DOHH2 (cell line): ENCODE results near the gene TTC28.

Experiments
- H3F3A ChIP-seq: fragments of 200-600 bp; sonication (generic), shearing (Covaris generic); 2 replicates; pipeline ENCODE4 v1.6.0; 2016; ENCODE audit warnings: antibody characterized with exemption, mild to moderate bottlenecking; ENCODE audit not compliant: control insufficient read depth, insufficient read depth
- H3K27ac ChIP-seq: fragments of 200-600 bp; sonication (generic); 2 replicates; pipeline ENCODE4 v1.5.1; 2014; ENCODE audit warnings: low read depth, mild to moderate bottlenecking, low read length, moderate library complexity
- H3K27me3 ChIP-seq: fragments of 200-600 bp; sonication (generic); 2 replicates; pipeline ENCODE4 v1.6.1; 2014; ENCODE audit warnings: mild to moderate bottlenecking, low read length, mixed read lengths; ENCODE audit not compliant: control insufficient read depth
- H3K36me3 ChIP-seq: fragments of 200-600 bp; sonication (generic); 2 replicates; pipeline ENCODE4 v1.6.1; 2014; ENCODE audit warnings: mild to moderate bottlenecking, low read length, moderate library complexity, mixed read lengths; ENCODE audit not compliant: control insufficient read depth
- H3K4me1 ChIP-seq: fragments of 200-600 bp; sonication (generic); 2 replicates; pipeline ENCODE4 v1.6.1; 2014; ENCODE audit warnings: mild to moderate bottlenecking, low read length, mixed read lengths; ENCODE audit not compliant: control insufficient read depth
- H3K4me2 ChIP-seq: fragments of 200-600 bp; sonication (generic); 2 replicates; pipeline ENCODE4 v1.6.0; 2014; ENCODE audit warnings: mild to moderate bottlenecking, low read length, moderate library complexity
- H3K4me3 ChIP-seq: fragments of 200-600 bp; sonication (generic); 2 replicates; pipeline ENCODE4 v1.5.1; 2014; ENCODE audit warnings: mild to moderate bottlenecking, low read length, mixed read lengths
- H3K79me2 ChIP-seq: fragments of 200-600 bp; sonication (generic); 2 replicates; pipeline ENCODE4 v1.6.1; 2014; ENCODE audit warnings: mild to moderate bottlenecking, low read length, mixed read lengths; ENCODE audit not compliant: control insufficient read depth
- H3K9me2 ChIP-seq: fragments of 200-600 bp; sonication (generic); replicated peaks from 2 replicates; pipeline ENCODE4 v1.6.1; 2014; ENCODE audit warnings: mild to moderate bottlenecking, low read length, mixed read lengths; ENCODE audit not compliant: control insufficient read depth
- H3K9me3 ChIP-seq: fragments of 200-600 bp; sonication (generic); 2 replicates; pipeline ENCODE4 v1.6.1; 2014; ENCODE audit warnings: antibody characterized with exemption, low read length, mixed read lengths; ENCODE audit not compliant: control insufficient read depth, insufficient read depth
- H4K20me1 ChIP-seq: fragments of 200-600 bp; sonication (generic); 2 replicates; pipeline ENCODE4 v1.6.0; 2014; ENCODE audit warnings: low read depth, mild to moderate bottlenecking, antibody characterized with exemption, low read length, moderate library complexity; ENCODE audit not compliant: control insufficient read depth, insufficient read depth
- EZH2phosphoT487 ChIP-seq: fragments of 200-600 bp; sonication (generic); IDR thresholded peaks from 2 replicates; pipeline ENCODE4 v1.6.1; 2017; ENCODE audit warnings: borderline replicate concordance, mild to moderate bottlenecking, antibody characterized with exemption, low read length, moderate library complexity, mixed read lengths
- TF ChIP-seq, protein P1 (sequence below): fragments of 200-600 bp; sonication (generic); IDR thresholded peaks from one replicate; pipeline ENCODE4 v1.5.1; 2014; ENCODE audit warnings: antibody characterized with exemption, mild to moderate bottlenecking, low read depth, low read length; ENCODE audit not compliant: poor library complexity, severe bottlenecking

Gene TTC28

DNA sequence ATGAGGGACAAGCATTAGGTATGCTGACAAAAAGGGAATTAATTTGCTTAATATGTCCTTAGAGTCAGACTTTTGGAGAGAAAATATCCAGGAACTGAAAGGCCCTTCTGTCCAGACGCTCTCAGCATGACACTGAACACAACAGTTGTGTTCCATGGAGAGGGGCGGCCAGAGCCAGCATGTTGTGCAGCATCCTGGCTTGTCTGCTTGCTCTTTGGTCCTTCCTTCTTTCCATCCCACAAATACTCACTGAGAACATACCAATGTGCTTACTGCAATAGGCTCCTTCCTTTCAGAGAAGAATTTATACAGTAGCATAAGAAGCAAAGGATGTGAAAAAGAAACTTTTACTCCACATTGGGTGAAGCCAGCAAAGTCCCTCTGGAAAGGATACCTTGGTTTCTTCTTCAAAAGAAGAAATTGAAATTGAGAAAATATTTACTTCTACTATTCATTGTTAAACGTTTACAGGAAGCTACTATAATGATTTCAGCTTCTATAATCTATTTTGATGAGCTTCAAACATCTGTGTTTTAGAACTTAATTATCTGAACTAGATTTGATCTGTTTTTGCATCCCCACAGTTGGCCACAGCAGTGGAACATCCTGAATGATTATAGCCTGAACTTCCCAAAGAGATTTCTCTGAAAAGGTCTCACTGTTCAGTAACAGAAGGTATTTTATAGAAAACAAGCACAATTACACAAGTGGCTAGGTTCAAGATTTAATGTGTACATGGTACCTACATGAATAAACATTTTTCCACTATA, 456.5 kb downstream of the TTC28 start:
- peaks cover 9% of the 10 kb centered on the region; the same call in 1 of the 2 replicates for H3K27me3 ChIP-seq
- H3K9me3 ChIP-seq, result no peaks in the 10 kb centered on the region
- H3K9me2 ChIP-seq, result no peaks in the 10 kb centered on the region
- no peaks in the 10 kb centered on the region for H3K4me1 ChIP-seq
- no peaks in the 10 kb centered on the region for H3K79me2 ChIP-seq
- no peaks in the 10 kb centered on the region for H4K20me1 ChIP-seq
- no peak overlapping the region for H3K4me2 ChIP-seq
- H3F3A ChIP-seq, result no peaks in the 10 kb centered on the region
- H3K27ac ChIP-seq, result no peak overlapping the region
- H3K36me3 ChIP-seq, result no peaks in the 10 kb centered on the region
- no peak for TF ChIP-seq EZH2phosphoT487
- TF ChIP-seq, protein P1, sequence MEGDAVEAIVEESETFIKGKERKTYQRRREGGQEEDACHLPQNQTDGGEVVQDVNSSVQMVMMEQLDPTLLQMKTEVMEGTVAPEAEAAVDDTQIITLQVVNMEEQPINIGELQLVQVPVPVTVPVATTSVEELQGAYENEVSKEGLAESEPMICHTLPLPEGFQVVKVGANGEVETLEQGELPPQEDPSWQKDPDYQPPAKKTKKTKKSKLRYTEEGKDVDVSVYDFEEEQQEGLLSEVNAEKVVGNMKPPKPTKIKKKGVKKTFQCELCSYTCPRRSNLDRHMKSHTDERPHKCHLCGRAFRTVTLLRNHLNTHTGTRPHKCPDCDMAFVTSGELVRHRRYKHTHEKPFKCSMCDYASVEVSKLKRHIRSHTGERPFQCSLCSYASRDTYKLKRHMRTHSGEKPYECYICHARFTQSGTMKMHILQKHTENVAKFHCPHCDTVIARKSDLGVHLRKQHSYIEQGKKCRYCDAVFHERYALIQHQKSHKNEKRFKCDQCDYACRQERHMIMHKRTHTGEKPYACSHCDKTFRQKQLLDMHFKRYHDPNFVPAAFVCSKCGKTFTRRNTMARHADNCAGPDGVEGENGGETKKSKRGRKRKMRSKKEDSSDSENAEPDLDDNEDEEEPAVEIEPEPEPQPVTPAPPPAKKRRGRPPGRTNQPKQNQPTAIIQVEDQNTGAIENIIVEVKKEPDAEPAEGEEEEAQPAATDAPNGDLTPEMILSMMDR, result no peak
- H3K4me3 ChIP-seq, result no peak overlapping the region

DNA sequence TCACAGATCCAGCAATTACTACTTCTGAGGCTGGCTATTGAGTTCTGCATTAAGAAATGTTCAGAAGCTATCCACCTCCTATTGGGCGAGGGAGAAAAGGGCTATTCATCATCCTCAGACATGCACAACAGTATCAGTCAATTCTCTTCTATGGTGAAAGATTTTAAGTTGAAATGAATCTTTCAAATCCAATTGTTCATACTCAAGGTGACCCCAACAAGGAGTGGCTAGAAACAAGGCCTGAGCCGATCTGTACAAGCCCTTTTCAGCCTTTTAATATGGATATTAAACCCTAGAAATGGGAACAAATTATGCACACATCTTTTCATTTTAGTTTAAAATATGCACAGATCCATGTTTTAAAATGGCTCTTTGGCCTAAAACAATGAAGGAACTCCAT, 457.1 kb downstream of the TTC28 start:
- Histone ChIP-seq H3K9me3 (no peaks in the 10 kb centered on the region), H3K4me2 (no peak overlapping the region), H3K36me3 (no peaks in the 10 kb centered on the region), H3K27ac (no peak overlapping the region), H3K79me2 (no peaks in the 10 kb centered on the region), H4K20me1 (no peaks in the 10 kb centered on the region), H3K27me3 (peaks cover 9% of the 10 kb centered on the region; the same call in 1 of the 2 replicates), H3K4me1 (no peaks in the 10 kb centered on the region), H3F3A (no peaks in the 10 kb centered on the region), H3K9me2 (no peaks in the 10 kb centered on the region), H3K4me3 (no peak overlapping the region)
- no peak for TF ChIP-seq EZH2phosphoT487
- TF ChIP-seq, protein P1, result no peak

DNA sequence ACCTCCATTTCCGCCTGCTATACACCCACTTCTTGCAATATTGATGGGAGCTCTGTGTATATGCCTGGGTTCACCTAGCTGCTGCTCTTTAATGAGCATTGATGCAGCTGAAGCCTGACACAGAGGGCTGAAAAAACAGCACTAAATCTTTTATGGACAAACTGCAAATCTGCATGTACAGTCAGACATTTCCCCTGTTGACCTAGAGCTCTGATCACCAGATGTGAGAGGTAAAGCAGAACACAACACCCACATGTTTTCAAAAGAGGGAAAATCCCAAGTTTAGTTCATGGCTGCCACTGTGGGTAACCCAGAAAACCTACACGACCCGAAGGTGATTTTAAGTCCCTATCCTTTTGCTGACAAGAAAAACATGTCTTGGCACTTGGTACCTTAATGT, 457.6 kb downstream of the TTC28 start:
- H3K79me2 ChIP-seq, result no peaks in the 10 kb centered on the region

More for the DNA sequence above, 457.6 kb downstream of the TTC28 start:
- TF ChIP-seq EZH2phosphoT487, result no peak
- TF ChIP-seq, protein P1, result no peak
- Histone ChIP-seq H3F3A (no peaks in the 10 kb centered on the region), H3K9me2 (no peaks in the 10 kb centered on the region), H3K36me3 (no peaks in the 10 kb centered on the region), H4K20me1 (no peaks in the 10 kb centered on the region), H3K27me3 (peaks cover 9% of the 10 kb centered on the region; the same call in 1 of the 2 replicates), H3K27ac (no peak overlapping the region), H3K4me2 (no peak overlapping the region), H3K9me3 (no peaks in the 10 kb centered on the region), H3K4me1 (no peaks in the 10 kb centered on the region), H3K4me3 (no peak overlapping the region)
